Stomach smooth muscle (tissue), 2 donors: Measurements from ENCODE around the gene IRF3.

Experiments
- H3K27ac ChIP-seq: one replicate; pipeline ENCODE4 v1.7.0; 2013; ENCODE audit warnings: mild to moderate bottlenecking, low read length, inconsistent platforms
- H3K27me3 ChIP-seq, 2 donors: one replicate each; pipeline ENCODE4 v1.7.0; 2013; ENCODE audit warnings: low read length in 2 of 2; ENCODE audit not compliant: insufficient read depth in 2 of 2, control insufficient read depth in 1 of 2
- H3K36me3 ChIP-seq, 2 donors: one replicate each; pipeline ENCODE4 v1.7.0; 2013; ENCODE audit warnings: low read length in 2 of 2; ENCODE audit not compliant: control insufficient read depth in 2 of 2, insufficient read depth in 2 of 2
- H3K4me1 ChIP-seq: one replicate; pipeline ENCODE4 v1.7.0; 2013; ENCODE audit warnings: low read length; ENCODE audit not compliant: control insufficient read depth, insufficient read depth
- H3K4me3 ChIP-seq, 2 donors: one replicate each; pipeline ENCODE4 v1.7.0; 2013; ENCODE audit warnings: low read length in 2 of 2
- H3K9ac ChIP-seq, 2 donors: one replicate each; pipeline ENCODE4 v1.7.0; 2013; ENCODE audit warnings: low read length in 2 of 2, mild to moderate bottlenecking in 1 of 2
- H3K9me3 ChIP-seq, 2 donors: one replicate each; pipeline ENCODE4 v1.7.0; 2013; ENCODE audit warnings: low read length in 2 of 2; ENCODE audit not compliant: control insufficient read depth in 2 of 2
- donor health status: healthy.
- donor health status: Pancreatic carcinoma.

Gene IRF3

GRCh38 chr19:49654581-49654980 is 11.1 kb downstream of the IRF3 start:
- peaks cover 44 to 63% of the 10 kb centered on the region in 2 donors for H3K36me3 ChIP-seq
- H3K27ac ChIP-seq: no peak overlapping the region
- no peak overlapping the region for H3K4me3 ChIP-seq
- H3K27me3 ChIP-seq: no peaks in the 10 kb centered on the region
- H3K9me3 ChIP-seq: no peaks in the 10 kb centered on the region
- no peaks in the 10 kb centered on the region for H3K4me1 ChIP-seq
- no peak overlapping the region for H3K9ac ChIP-seq

DNA sequence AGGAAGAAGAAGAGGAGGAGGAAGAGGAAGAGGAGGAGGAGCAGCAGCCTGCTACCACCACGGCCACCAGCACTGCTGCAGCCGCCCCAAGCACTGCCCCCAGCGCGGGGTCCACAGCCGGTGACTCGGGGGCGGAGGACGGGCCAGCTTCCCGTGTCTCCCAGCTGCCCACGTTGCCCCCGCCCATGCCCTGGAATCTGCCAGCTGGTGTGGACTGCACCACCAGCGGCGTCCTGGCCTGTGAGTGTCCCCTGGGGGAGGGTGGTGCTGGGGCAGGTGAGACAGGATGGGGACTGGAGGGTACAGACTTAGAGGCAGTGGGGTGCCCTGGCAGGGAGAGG is 12.2 kb downstream of the IRF3 start:
- Histone ChIP-seq H3K4me3 (no peak overlapping the region), H3K36me3 (peaks cover 43 to 57% of the 10 kb centered on the region in 2 donors), H3K9ac (no peak overlapping the region), H3K27ac (no peak overlapping the region), H3K27me3 (no peaks in the 10 kb centered on the region), H3K9me3 (no peaks in the 10 kb centered on the region), H3K4me1 (no peaks in the 10 kb centered on the region)

DNA sequence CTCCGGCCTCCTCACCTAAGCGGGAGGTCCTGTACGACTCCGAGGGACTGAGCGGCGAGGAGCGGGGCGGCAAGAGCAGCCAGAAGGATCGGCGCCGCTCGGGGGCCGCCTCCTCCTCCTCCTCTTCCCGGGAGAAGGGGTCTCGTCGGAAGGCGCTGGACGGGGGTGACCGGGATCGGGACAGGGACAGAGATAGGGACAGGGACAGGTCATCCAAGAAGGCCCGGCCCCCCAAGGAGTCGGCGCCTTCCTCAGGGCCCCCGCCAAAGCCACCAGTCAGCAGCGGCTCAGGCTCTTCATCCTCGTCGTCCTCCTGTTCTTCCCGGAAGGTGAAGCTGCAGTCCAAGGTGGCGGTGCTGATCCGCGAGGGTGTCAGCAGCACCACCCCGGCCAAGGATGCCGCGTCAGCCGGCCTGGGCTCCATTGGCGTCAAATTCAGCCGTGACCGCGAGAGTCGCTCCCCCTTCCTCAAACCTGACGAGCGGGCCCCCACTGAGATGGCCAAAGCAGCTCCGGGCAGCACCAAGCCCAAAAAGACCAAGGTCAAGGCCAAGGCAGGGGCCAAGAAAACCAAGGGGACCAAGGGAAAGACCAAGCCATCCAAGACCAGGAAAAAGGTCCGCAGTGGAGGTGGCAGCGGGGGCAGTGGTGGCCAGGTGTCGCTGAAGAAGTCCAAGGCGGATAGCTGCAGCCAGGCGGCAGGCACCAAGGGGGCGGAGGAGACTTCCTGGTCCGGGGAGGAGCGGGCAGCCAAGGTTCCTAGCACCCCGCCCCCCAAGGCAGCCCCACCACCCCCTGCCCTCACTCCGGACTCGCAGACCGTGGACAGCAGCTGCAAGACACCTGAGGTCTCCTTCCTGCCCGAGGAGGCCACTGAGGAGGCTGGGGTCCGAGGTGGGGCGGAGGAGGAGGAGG is 12.8 kb downstream of the IRF3 start:
- Histone ChIP-seq H3K9ac (no peak overlapping the region), H3K9me3 (no peaks in the 10 kb centered on the region), H3K36me3 (peaks cover 45 to 54% of the 10 kb centered on the region in 2 donors), H3K4me3 (no peak overlapping the region), H3K27ac (no peak overlapping the region), H3K27me3 (no peaks in the 10 kb centered on the region), H3K4me1 (no peaks in the 10 kb centered on the region)

DNA sequence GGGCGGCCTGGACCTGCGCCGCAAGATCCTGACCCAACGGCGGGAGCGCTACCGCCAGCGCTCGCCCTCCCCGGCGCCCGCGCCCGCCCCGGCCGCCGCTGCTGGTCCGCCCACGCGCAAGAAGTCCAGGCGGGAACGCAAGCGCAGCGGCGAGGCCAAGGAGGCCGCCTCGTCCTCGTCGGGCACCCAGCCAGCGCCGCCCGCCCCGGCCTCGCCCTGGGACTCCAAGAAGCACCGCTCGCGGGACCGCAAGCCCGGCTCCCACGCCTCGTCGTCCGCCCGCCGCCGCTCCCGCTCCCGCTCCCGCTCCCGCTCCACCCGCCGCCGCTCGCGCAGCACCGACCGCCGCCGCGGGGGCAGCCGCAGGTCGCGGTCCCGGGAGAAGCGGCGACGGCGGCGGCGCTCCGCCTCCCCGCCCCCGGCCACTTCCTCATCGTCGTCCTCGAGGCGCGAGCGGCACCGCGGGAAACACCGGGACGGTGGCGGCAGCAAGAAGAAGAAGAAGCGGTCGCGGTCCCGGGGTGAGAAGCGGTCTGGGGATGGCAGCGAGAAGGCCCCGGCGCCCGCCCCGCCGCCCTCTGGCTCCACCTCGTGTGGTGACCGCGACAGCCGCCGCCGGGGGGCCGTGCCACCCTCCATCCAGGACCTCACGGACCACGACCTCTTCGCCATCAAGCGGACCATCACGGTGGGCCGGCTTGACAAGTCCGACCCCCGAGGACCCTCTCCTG is 13.7 kb downstream of the IRF3 start:
- no peaks in the 10 kb centered on the region for H3K9me3 ChIP-seq
- no peak overlapping the region for H3K27ac ChIP-seq
- H3K4me1 ChIP-seq: no peaks in the 10 kb centered on the region
- no peak overlapping the region for H3K9ac ChIP-seq
- peaks cover 38 to 52% of the 10 kb centered on the region in 2 donors for H3K36me3 ChIP-seq
- H3K27me3 ChIP-seq: no peaks in the 10 kb centered on the region
- no peak overlapping the region for H3K4me3 ChIP-seq

GRCh38 chr19:49651029-49651819 is 14.4 kb downstream of the IRF3 start:
- H3K27me3 ChIP-seq: no peaks in the 10 kb centered on the region
- H3K4me1 ChIP-seq: no peaks in the 10 kb centered on the region
- H3K9ac ChIP-seq: no peak overlapping the region
- peaks cover 36 to 52% of the 10 kb centered on the region in 2 donors for H3K36me3 ChIP-seq
- no peak overlapping the region for H3K4me3 ChIP-seq
- H3K27ac ChIP-seq: no peak overlapping the region
- H3K9me3 ChIP-seq: no peaks in the 10 kb centered on the region

GRCh38 chr19:49646586-49646985 is 19.1 kb downstream of the IRF3 start:
- Histone ChIP-seq H3K9me3 (no peaks in the 10 kb centered on the region), H3K36me3 (peaks cover 24 to 34% of the 10 kb centered on the region in 2 donors)

GRCh38 chr19:49645995-49646394 is 19.7 kb downstream of the IRF3 start:
- Histone ChIP-seq H3K4me1 (peaks cover 35% of the 10 kb centered on the region), H3K27me3 (no peaks in the 10 kb centered on the region), H3K27ac (no peak overlapping the region), H3K9ac (no peak overlapping the region), H3K4me3 (no peak overlapping the region), H3K36me3 (peaks cover 24 to 33% of the 10 kb centered on the region in 2 donors), H3K9me3 (no peaks in the 10 kb centered on the region)

More at GRCh38 chr19:49646586-49646985, 19.1 kb downstream of the IRF3 start:
- Histone ChIP-seq H3K9ac (no peak overlapping the region), H3K27ac (no peak overlapping the region), H3K4me1 (peaks cover 29% of the 10 kb centered on the region), H3K4me3 (no peak overlapping the region), H3K27me3 (no peaks in the 10 kb centered on the region)

DNA sequence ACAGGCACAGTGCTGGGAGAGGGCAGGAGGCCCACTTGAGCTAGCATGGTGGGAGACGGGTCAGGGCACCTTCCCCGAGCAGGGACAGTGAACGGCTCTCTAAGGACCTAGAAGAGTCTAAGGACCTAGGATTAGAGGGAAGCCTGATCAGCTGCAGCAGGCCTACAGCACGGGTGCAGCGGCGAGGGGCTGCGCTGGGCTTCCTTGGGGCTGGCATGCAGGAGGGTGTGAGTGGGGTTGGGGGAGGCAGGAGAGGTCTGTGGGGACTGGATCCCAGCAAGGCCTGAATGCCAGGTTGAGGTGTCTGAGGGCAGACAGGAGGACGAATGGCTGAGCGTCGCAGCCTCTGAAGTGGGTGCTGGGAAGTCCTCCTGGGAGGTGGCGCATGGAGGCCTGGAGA is 20.1 kb downstream of the IRF3 start:
- Histone ChIP-seq H3K27me3 (no peaks in the 10 kb centered on the region), H3K27ac (no peak overlapping the region), H3K9ac (no peak overlapping the region), H3K4me3 (no peak overlapping the region), H3K4me1 (peaks cover 39% of the 10 kb centered on the region), H3K9me3 (no peaks in the 10 kb centered on the region), H3K36me3 (peaks cover 23 to 32% of the 10 kb centered on the region in 2 donors)

DNA sequence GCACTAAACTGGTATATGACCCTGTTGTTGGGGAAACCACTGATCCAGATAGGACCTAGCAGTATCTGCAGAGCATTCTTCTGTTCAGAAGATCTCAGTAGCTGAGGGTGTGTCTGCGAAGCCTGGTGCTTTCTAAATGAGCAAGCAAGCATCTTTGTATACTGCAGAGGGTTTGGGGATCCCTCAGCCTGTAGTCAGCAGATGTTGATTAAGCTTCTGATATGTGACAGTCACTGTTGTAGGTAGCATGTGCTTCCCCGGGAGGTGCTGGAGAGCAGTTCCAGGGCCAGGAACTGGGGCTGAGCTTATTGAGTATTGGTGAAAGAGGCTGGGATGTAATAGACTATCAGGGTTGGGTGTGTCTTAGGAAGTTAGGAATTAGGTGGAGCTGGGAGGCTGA is 22.2 kb downstream of the IRF3 start:
- H3K4me1 ChIP-seq: peaks cover 47% of the 10 kb centered on the region
- H3K27ac ChIP-seq: no peak overlapping the region
- H3K9me3 ChIP-seq: no peaks in the 10 kb centered on the region
- peaks cover 8 to 20% of the 10 kb centered on the region in 2 donors for H3K36me3 ChIP-seq
- no peaks in the 10 kb centered on the region for H3K27me3 ChIP-seq
- H3K9ac ChIP-seq: peak overlapping the region in 1 of 2 donors; percentile 6
- H3K4me3 ChIP-seq: peak overlapping the region; percentile 10 to 99

- Histone ChIP-seq H3K9ac (peak overlapping the region; percentile 99), H3K36me3 (peaks cover 5 to 20% of the 10 kb centered on the region in 2 donors), H3K4me3 (peak overlapping the region; percentile 99), H3K9me3 (no peaks in the 10 kb centered on the region), H3K27me3 (no peaks in the 10 kb centered on the region), H3K27ac (peak overlapping the region; percentile 100), H3K4me1 (peaks cover 50% of the 10 kb centered on the region)
These were observed 23.1 kb downstream of the IRF3 start for GRCh38 chr19:49642492-49643035.
